K562 (cell line): Measurements from ENCODE around the gene F12. TPM values are rescaled to one million over a fixed set of nuclear protein-coding genes. Genes with fewer than 3 reads are reported as not detected.

Source experiments
- AFF1 ChIP-seq, 2 experiments: fragments of 450-650 bp; IDR thresholded peaks; 2 replicates each; pipeline ENCODE4 v1.6.1; 2018; ENCODE audit warnings: mild to moderate bottlenecking in 2 of 2, low read depth in 1 of 2; ENCODE audit not compliant: partially characterized antibody in 2 of 2
- CAMTA2 ChIP-seq: fragments of 250-450 bp; sonication (Bioruptor Pico); conservative IDR thresholded peaks from 2 replicates; pipeline ENCODE4 v1.5.1; 2022
- HBP1 ChIP-seq: fragments of 450-650 bp; formaldehyde crosslinking; IDR thresholded peaks from 2 replicates; pipeline ENCODE4 v1.4.0; 2022; ENCODE audit warnings: missing genetic modification characterization
- MAX ChIP-seq: sonication (generic); formaldehyde crosslinking; IDR thresholded peaks from 2 replicates; pipeline ENCODE4 v1.9.0; 2022; ENCODE audit warnings: mild to moderate bottlenecking, missing genetic modification reagents
- MTA3 ChIP-seq: fragments of 450-650 bp; formaldehyde crosslinking; IDR thresholded peaks from 2 replicates; pipeline ENCODE4 v1.6.1; 2017; ENCODE audit warnings: mild to moderate bottlenecking, borderline replicate concordance
- MYBL2 ChIP-seq, 2 experiments: fragments of 450-650 bp in 1 of 2; sonication (generic) in 1 of 2; formaldehyde crosslinking in 1 of 2; IDR thresholded peaks; 2 replicates each; pipeline versions ENCODE4 v1.6.1 to v1.8.1; 2017 to 2022; ENCODE audit warnings: borderline replicate concordance in 1 of 2, inconsistent platforms in 1 of 2, low read depth in 1 of 2, mild to moderate bottlenecking in 1 of 2, missing genetic modification reagents in 1 of 2, moderate library complexity in 1 of 2
- NFE2L1 ChIP-seq: fragments of 450-650 bp; IDR thresholded peaks from 2 replicates; pipeline ENCODE4 v1.6.1; 2016; ENCODE audit warnings: missing genetic modification characterization, low read depth, mild to moderate bottlenecking, missing compliant biosample characterization, moderate library complexity, borderline replicate concordance
- POLR2AphosphoS5 ChIP-seq: IDR thresholded peaks from 2 replicates; pipeline ENCODE4 v1.6.1; 2011; ENCODE audit warnings: mild to moderate bottlenecking, low read depth, low read length, moderate library complexity; ENCODE audit not compliant: control insufficient read depth, insufficient read depth
- SIN3B ChIP-seq: fragments of 450-650 bp; IDR thresholded peaks from 2 replicates; pipeline ENCODE4 v1.6.1; 2017; ENCODE audit warnings: low read depth, mild to moderate bottlenecking, moderate library complexity
- SMAD4 ChIP-seq: fragments of 250-450 bp; sonication (Bioruptor Pico); conservative IDR thresholded peaks from 2 replicates; pipeline ENCODE4 v1.8.0; 2021; ENCODE audit warnings: inconsistent platforms, mild to moderate bottlenecking, moderate library complexity
- SPI1 ChIP-seq: IDR thresholded peaks from 2 replicates; pipeline ENCODE4 v1.6.1; 2011; ENCODE audit warnings: low read depth, low read length, control low read depth, borderline replicate concordance
- TCFL5 ChIP-seq: fragments of 250-450 bp; sonication (Bioruptor Pico); conservative IDR thresholded peaks from 2 replicates; pipeline ENCODE4 v1.6.1; 2021; ENCODE audit warnings: mild to moderate bottlenecking, moderate library complexity, matching md5 sums
- TGIF2 ChIP-seq: sonication (generic); formaldehyde crosslinking; IDR thresholded peaks from 2 replicates; pipeline ENCODE4 v1.8.1; 2022; ENCODE audit warnings: mild to moderate bottlenecking, missing genetic modification reagents, moderate library complexity
- TOE1 ChIP-seq, 2 experiments: fragments of 450-650 bp in 1 of 2; sonication (generic) in 1 of 2; formaldehyde crosslinking in 1 of 2; IDR thresholded peaks; 2 replicates each; pipeline versions ENCODE4 v1.7.1 to v1.8.0; 2016 to 2022; ENCODE audit warnings: borderline replicate concordance in 2 of 2, mild to moderate bottlenecking in 2 of 2, antibody characterized with exemption in 1 of 2, inconsistent platforms in 1 of 2, low read depth in 1 of 2, missing genetic modification reagents in 1 of 2, moderate library complexity in 1 of 2
- ZBTB11 ChIP-seq, 3 experiments: fragments of 200-800 bp in 1 of 3; fragments of 250-450 bp in 1 of 3; fragments of 450-650 bp in 1 of 3; sonication (Bioruptor Pico) in 1 of 3; sonication (Bioruptor generic) in 1 of 3; formaldehyde crosslinking in 1 of 3; IDR thresholded peaks; 2 replicates each; pipeline versions ENCODE4 v1.6.1 to v1.8.0; 2016 to 2022; ENCODE audit warnings: mild to moderate bottlenecking in 2 of 3, missing genetic modification characterization in 2 of 3, missing compliant biosample characterization in 1 of 3, moderate library complexity in 1 of 3
- polyA plus RNA-seq, 8 experiments: library from polyadenylated mRNA; depleted of rRNA in 4 of 8; stranded (reverse) in 5 of 8; unstranded in 3 of 8; fragments of >200 nt; fragmentation: Nextera tagmentation in 2 of 8; fragmentation: Illumina TruSeq in 1 of 8; extraction: Ambion mirVana in 2 of 8; extraction: Trizol in 1 of 8; gene quantifications; 2 replicates each; pipeline versions ENCODE4 v1.2.1 to v1.2.3, GENCODE V29; 2011 to 2014; ENCODE audit warnings: inconsistent platforms in 1 of 8, missing spikeins in 1 of 8
- total RNA-seq, 7 experiments: library from RNA; depleted of rRNA in 6 of 7; stranded (reverse); fragments of >200 nt in 6 of 7; fragmentation: Illumina TruSeq in 2 of 7; extraction: Trizol in 2 of 7; gene quantifications; 2 replicates each; pipeline versions ENCODE4 v1.2.1 to v1.2.3, GENCODE V29; 2011 to 2021; ENCODE audit warnings: low replicate concordance in 1 of 7

Gene F12
- total and polyA plus RNA-seq, 9 of the 15 experiments (the other 6 are each of a cell fraction or from before 2014, with no cell fraction given) = 0.59 to 18.3 (median 3.6) TPM

GRCh38 chr5:177425801-177426565 lies 16.6 kb upstream of the F12 start (continued):
- TF ChIP-seq POLR2AphosphoS5 (peak; percentile 51), MAX (CRISPR knock-in tag) (peak; percentile 53), MYBL2 (IDR thresholded peaks at IDR 0.05; ENCODE audit: low read depth) (no peak; the same call in 1 of the 2 replicates), MYBL2 (CRISPR knock-in tag; IDR thresholded peaks at IDR 0.05; ENCODE audit: borderline replicate concordance) (no peak), MTA3 (peak; percentile 69; the same call in 1 of the 2 replicates), AFF1 (IDR thresholded peaks at IDR 0.05; ENCODE audit: low read depth in 1 of 2, partially characterized antibody in 2 of 2) (peak in 1 of 2 experiments; percentile 47), SMAD4 (CRISPR knock-in tag) (peak; percentile 88), TCFL5 (no peak), TOE1 (IDR thresholded peaks at IDR 0.05; ENCODE audit: borderline replicate concordance) (peak; percentile 71; the same call in 1 of the 2 replicates), TOE1 (CRISPR knock-in tag; IDR thresholded peaks at IDR 0.05; ENCODE audit: borderline replicate concordance, low read depth) (0 out of 2 replicates have a peak, but pooled peaks have one; percentile 30), SIN3B (no peak), TGIF2 (CRISPR knock-in tag) (no peak), ZBTB11 (CRISPR knock-in tag; IDR thresholded peaks at IDR 0.05) (0 out of 6 replicates have a peak, but pooled peaks of 1 of the 3 experiments have one; percentile 12), SPI1 (no peak), HBP1 (CRISPR knock-in tag) (no peak), CAMTA2 (CRISPR knock-in tag) (no peak), NFE2L1 (tag) (no peak)
